GM23338 (cell line): Measurements from ENCODE around the gene GAS2L3. TPM values are rescaled to one million over a fixed set of nuclear protein-coding genes. Genes with fewer than 3 reads are reported as not detected.

ENCODE experiments used
- ATAC-seq: fragments of 200-7000 bp; cut with Tn5 transposase; 3 replicates; pipeline ENCODE4 v1.9.1; 2020
- DNase-seq: peaks from one replicate; pipeline ENCODE4 v3.0.0-alpha.2; 2015; ENCODE audit warnings: low spot score
- H2AFZ ChIP-seq: fragments of 200-600 bp; sonication (generic); 2 replicates; pipeline ENCODE4 v1.8.0; 2016; ENCODE audit warnings: antibody characterized with exemption, mild to moderate bottlenecking, moderate library complexity
- H3F3A ChIP-seq: fragments of 200-600 bp; sonication (generic); replicated peaks from 2 replicates; pipeline ENCODE4 v1.8.0; 2017; ENCODE audit warnings: antibody characterized with exemption, mixed run types, low read depth
- H3K27ac ChIP-seq: fragments of 200-600 bp; sonication (generic); 2 replicates; pipeline ENCODE4 v1.6.1; 2016; ENCODE audit warnings: low read depth
- H3K27me3 ChIP-seq: fragments of 200-600 bp; sonication (generic); 2 replicates; pipeline ENCODE4 v1.8.0; 2016; ENCODE audit warnings: mild to moderate bottlenecking, mixed run types, moderate library complexity; ENCODE audit not compliant: insufficient read depth
- H3K36me3 ChIP-seq: fragments of 200-600 bp; sonication (generic); 2 replicates; pipeline ENCODE4 v1.8.0; 2016; ENCODE audit warnings: mild to moderate bottlenecking; ENCODE audit not compliant: insufficient read depth
- H3K4me1 ChIP-seq: fragments of 200-600 bp; sonication (generic); 2 replicates; pipeline ENCODE4 v1.8.0; 2016; ENCODE audit warnings: mild to moderate bottlenecking, moderate library complexity; ENCODE audit not compliant: insufficient read depth
- H3K4me2 ChIP-seq: fragments of 200-600 bp; sonication (generic); 2 replicates; pipeline ENCODE4 v1.7.1; 2017; ENCODE audit warnings: mixed run types
- H3K4me3 ChIP-seq: fragments of 200-600 bp; sonication (generic); 2 replicates; pipeline ENCODE4 v1.6.1; 2016; ENCODE audit warnings: mixed run types
- H3K79me2 ChIP-seq: fragments of 200-600 bp; sonication (generic); replicated peaks from 2 replicates; pipeline ENCODE4 v1.8.0; 2017; ENCODE audit warnings: mild to moderate bottlenecking; ENCODE audit not compliant: insufficient read depth
- H3K9me2 ChIP-seq: fragments of 200-600 bp; sonication (generic); 2 replicates; pipeline ENCODE4 v1.8.0; 2017; ENCODE audit not compliant: insufficient read depth
- H4K20me1 ChIP-seq: fragments of 200-600 bp; sonication (generic); replicated peaks from 2 replicates; pipeline ENCODE4 v1.8.0; 2017; ENCODE audit warnings: mild to moderate bottlenecking; ENCODE audit not compliant: insufficient read depth
- H3K27ac Mint-ChIP-seq: 2 replicates; pipeline ENCODE4 v1.8.0; 2020; ENCODE audit warnings: inconsistent platforms, mild to moderate bottlenecking, moderate library complexity, mixed read lengths
- H3K27me3 Mint-ChIP-seq: 3 replicates; pipeline ENCODE4 v1.8.0; 2022; ENCODE audit warnings: low read depth, mild to moderate bottlenecking, moderate library complexity, mixed read lengths, inconsistent platforms; ENCODE audit not compliant: insufficient read depth, poor library complexity
- H3K36me3 Mint-ChIP-seq: 3 replicates; pipeline ENCODE4 v1.8.0; 2021; ENCODE audit warnings: low read depth, mild to moderate bottlenecking, inconsistent platforms, moderate library complexity, mixed read lengths
- H3K4me1 Mint-ChIP-seq: 3 replicates; pipeline ENCODE4 v1.8.0; 2020; ENCODE audit warnings: mild to moderate bottlenecking, inconsistent platforms, mixed read lengths
- H3K4me3 Mint-ChIP-seq: 3 replicates; pipeline ENCODE4 v1.8.0; 2021; ENCODE audit warnings: moderate library complexity, mild to moderate bottlenecking, inconsistent platforms, mixed read lengths
- H3K9me3 Mint-ChIP-seq: 3 replicates; pipeline ENCODE4 v1.8.0; 2020; ENCODE audit warnings: moderate library complexity, mild to moderate bottlenecking, inconsistent platforms, mixed read lengths
- CREB1 ChIP-seq: fragments of 250-450 bp; sonication (Bioruptor Pico); IDR thresholded peaks from 2 replicates; pipeline ENCODE4 v1.5.0; 2020; ENCODE audit warnings: low read depth, mild to moderate bottlenecking, moderate library complexity
- CTCF ChIP-seq, 2 experiments: fragments of 200-600 bp in 1 of 2; sonication (generic) in 1 of 2; conservative IDR thresholded peaks; 2 replicates each; pipeline versions ENCODE4 v1.5.1 to v1.6.1; 2016 to 2017; ENCODE audit warnings: antibody characterized with exemption in 2 of 2, low read depth in 2 of 2, mild to moderate bottlenecking in 2 of 2, moderate library complexity in 1 of 2
- ETS1 ChIP-seq: IDR thresholded peaks from 2 replicates; pipeline ENCODE4 v1.6.1; 2016; ENCODE audit warnings: antibody characterized with exemption
- EZH2 ChIP-seq: fragments of 200-600 bp; sonication (generic); IDR thresholded peaks from one replicate; pipeline ENCODE4 v1.8.0; 2017; ENCODE audit warnings: antibody characterized with exemption, mild to moderate bottlenecking, low read depth; ENCODE audit not compliant: unreplicated experiment
- EZH2phosphoT487 ChIP-seq: fragments of 200-600 bp; sonication (generic); IDR thresholded peaks from one replicate; pipeline ENCODE4 v1.8.1; 2018; ENCODE audit warnings: antibody characterized with exemption; ENCODE audit not compliant: unreplicated experiment
- NANOG ChIP-seq: IDR thresholded peaks from 2 replicates; pipeline ENCODE4 v1.6.1; 2016; ENCODE audit warnings: antibody characterized with exemption, borderline replicate concordance
- POLR2AphosphoS5 ChIP-seq: IDR thresholded peaks from 2 replicates; pipeline ENCODE4 v1.6.1; 2016; ENCODE audit warnings: antibody characterized with exemption, low read depth
- STAT1 ChIP-seq: IDR thresholded peaks from one replicate; pipeline ENCODE4 v1.6.1; 2016; ENCODE audit warnings: antibody characterized with exemption; ENCODE audit not compliant: unreplicated experiment
- ZNF114 ChIP-seq: fragments of 250-450 bp; sonication (Bioruptor Pico); IDR thresholded peaks from 2 replicates; pipeline ENCODE4 v1.5.0; 2020; ENCODE audit warnings: mild to moderate bottlenecking, moderate library complexity
- ZNF331 ChIP-seq: fragments of 250-450 bp; sonication (Bioruptor Pico); IDR thresholded peaks from 2 replicates; pipeline ENCODE4 v1.5.0; 2020; ENCODE audit warnings: low read depth, mild to moderate bottlenecking, moderate library complexity
- polyA plus RNA-seq: library from polyadenylated mRNA; unstranded; fragments of >200 nt; fragmentation: Nextera tagmentation; extraction: Ambion mirVana; gene quantifications from 2 replicates; pipeline ENCODE4 v1.2.1, GENCODE V29; 2016
- total RNA-seq: library from RNA; depleted of rRNA; stranded (reverse); fragments of >200 nt; shearing (Covaris generic); gene quantifications from 2 replicates; pipeline ENCODE4 v1.2.3, GENCODE V29; 2014
- TF ChIP-seq, protein P1 (sequence below): IDR thresholded peaks from one replicate; pipeline ENCODE4 v1.6.1; 2018; ENCODE audit warnings: antibody characterized with exemption; ENCODE audit not compliant: unreplicated experiment

GAS2L3 gene
- total and polyA plus RNA-seq, 2 experiments from 2014 or later: 9.7 to 22.3 TPM

DNA sequence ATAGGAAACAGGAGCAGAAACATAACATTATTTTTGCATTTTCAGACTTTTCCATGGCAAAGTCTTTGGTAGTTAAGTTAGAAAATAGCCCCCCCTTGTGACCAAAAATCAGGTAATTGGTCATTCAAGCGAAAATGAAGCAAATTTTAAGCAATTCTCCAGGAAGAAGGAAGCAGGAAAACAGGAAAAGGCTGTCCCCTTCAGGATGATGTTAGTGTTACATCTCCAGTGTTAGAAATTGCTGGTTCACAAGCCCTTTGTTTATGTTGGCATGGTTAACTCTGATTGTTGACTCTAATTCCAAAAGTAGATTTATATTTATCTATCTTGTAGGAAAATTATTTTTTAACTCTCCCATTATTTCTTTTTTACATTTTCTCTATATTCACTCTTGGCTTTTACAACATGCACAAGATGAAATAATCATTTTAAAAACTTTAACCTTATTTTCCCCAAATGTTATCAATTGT lies 18.8 kb upstream of the GAS2L3 start:
- no peaks in the 10 kb centered on the region for H4K20me1 ChIP-seq
- H3F3A ChIP-seq: no peaks in the 10 kb centered on the region
- H3K4me3 ChIP-seq: no peak overlapping the region
- H3K4me1 Mint-ChIP-seq: peaks cover 5% of the 10 kb centered on the region; the same call in 2 of the 3 replicates
- no peak overlapping the region for H2AFZ ChIP-seq
- TF ChIP-seq POLR2AphosphoS5 (no peak), NANOG (no peak), CREB1 (CRISPR knock-in tag) (no peak), STAT1 (no peak), EZH2phosphoT487 (no peak), CTCF (conservative IDR thresholded peaks at IDR 0.05; ENCODE audit: low read depth in 2 of 2) (peak; percentile 98 to 100)
- TF ChIP-seq, protein P1, sequence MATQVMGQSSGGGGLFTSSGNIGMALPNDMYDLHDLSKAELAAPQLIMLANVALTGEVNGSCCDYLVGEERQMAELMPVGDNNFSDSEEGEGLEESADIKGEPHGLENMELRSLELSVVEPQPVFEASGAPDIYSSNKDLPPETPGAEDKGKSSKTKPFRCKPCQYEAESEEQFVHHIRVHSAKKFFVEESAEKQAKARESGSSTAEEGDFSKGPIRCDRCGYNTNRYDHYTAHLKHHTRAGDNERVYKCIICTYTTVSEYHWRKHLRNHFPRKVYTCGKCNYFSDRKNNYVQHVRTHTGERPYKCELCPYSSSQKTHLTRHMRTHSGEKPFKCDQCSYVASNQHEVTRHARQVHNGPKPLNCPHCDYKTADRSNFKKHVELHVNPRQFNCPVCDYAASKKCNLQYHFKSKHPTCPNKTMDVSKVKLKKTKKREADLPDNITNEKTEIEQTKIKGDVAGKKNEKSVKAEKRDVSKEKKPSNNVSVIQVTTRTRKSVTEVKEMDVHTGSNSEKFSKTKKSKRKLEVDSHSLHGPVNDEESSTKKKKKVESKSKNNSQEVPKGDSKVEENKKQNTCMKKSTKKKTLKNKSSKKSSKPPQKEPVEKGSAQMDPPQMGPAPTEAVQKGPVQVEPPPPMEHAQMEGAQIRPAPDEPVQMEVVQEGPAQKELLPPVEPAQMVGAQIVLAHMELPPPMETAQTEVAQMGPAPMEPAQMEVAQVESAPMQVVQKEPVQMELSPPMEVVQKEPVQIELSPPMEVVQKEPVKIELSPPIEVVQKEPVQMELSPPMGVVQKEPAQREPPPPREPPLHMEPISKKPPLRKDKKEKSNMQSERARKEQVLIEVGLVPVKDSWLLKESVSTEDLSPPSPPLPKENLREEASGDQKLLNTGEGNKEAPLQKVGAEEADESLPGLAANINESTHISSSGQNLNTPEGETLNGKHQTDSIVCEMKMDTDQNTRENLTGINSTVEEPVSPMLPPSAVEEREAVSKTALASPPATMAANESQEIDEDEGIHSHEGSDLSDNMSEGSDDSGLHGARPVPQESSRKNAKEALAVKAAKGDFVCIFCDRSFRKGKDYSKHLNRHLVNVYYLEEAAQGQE: no peak
- H3K9me2 ChIP-seq: no peaks in the 10 kb centered on the region
- no peaks in the 10 kb centered on the region for H3K27me3 ChIP-seq
- H3K27ac ChIP-seq: no peak overlapping the region
- H3K36me3 Mint-ChIP-seq: no peaks in the 10 kb centered on the region
- no peaks in the 10 kb centered on the region for H3K27me3 Mint-ChIP-seq
- H3K4me1 ChIP-seq: no peaks in the 10 kb centered on the region
- no peaks in the 10 kb centered on the region for H3K79me2 ChIP-seq
- ATAC-seq: peak; percentile 85
- H3K4me3 Mint-ChIP-seq: no peak overlapping the region
- peak; percentile 93 for DNase-seq
- H3K27ac Mint-ChIP-seq: no peak overlapping the region
- H3K9me3 Mint-ChIP-seq: no peaks in the 10 kb centered on the region
- no peaks in the 10 kb centered on the region for H3K36me3 ChIP-seq
- no peak overlapping the region for H3K4me2 ChIP-seq

DNA sequence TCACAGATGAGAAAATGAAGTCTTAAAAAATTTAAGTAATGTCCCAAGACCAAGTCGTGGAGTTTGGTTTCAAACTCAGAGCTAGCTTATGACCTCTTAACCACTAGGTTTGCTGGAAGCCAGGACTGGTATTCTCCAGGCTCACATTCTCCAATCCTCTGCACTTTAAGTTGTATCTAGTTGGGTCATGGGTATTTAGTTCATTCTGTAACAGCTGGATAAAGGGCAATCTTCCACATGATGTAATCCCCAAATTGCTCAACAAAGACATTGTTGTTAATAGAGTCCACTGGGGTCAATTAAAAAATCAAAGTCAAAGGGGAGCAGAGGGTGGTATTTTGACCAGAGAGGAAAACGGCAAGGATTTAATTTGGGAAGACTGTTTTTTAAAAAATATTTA lies 17.8 kb upstream of the GAS2L3 start:
- no peaks in the 10 kb centered on the region for H3K27me3 ChIP-seq
- DNase-seq (no peak), ATAC-seq (no peak)
- Mint-ChIP-seq H3K4me1 (peaks cover 5% of the 10 kb centered on the region; the same call in 2 of the 3 replicates), H3K27ac (peak overlapping the region; percentile 24; the same call in 1 of the 2 replicates), H3K36me3 (no peaks in the 10 kb centered on the region; the same call in 2 of the 3 replicates), H3K9me3 (no peaks in the 10 kb centered on the region), H3K27me3 (no peaks in the 10 kb centered on the region), H3K4me3 (no peak overlapping the region)
- H3K4me1 ChIP-seq: no peaks in the 10 kb centered on the region
- H3K79me2 ChIP-seq: no peaks in the 10 kb centered on the region
- no peaks in the 10 kb centered on the region for H3F3A ChIP-seq
- no peak overlapping the region for H3K27ac ChIP-seq
- H3K4me3 ChIP-seq: no peak overlapping the region
- H3K9me2 ChIP-seq: no peaks in the 10 kb centered on the region
- H4K20me1 ChIP-seq: no peaks in the 10 kb centered on the region
- no peaks in the 10 kb centered on the region for H3K36me3 ChIP-seq
- H2AFZ ChIP-seq: no peak overlapping the region
- no peak overlapping the region for H3K4me2 ChIP-seq
- TF ChIP-seq NANOG: no peak
- TF ChIP-seq, protein P1: no peak
- no peak for TF ChIP-seq EZH2
- TF ChIP-seq CTCF (conservative IDR thresholded peaks at IDR 0.05; ENCODE audit: low read depth in 2 of 2): no peak
- TF ChIP-seq ETS1: no peak
- TF ChIP-seq STAT1: no peak
- TF ChIP-seq ZNF114: no peak
- TF ChIP-seq EZH2phosphoT487: no peak
- TF ChIP-seq CREB1 (CRISPR knock-in tag): no peak
- no peak for TF ChIP-seq ZNF331 (CRISPR knock-in tag)
